ENCODE measurements around the gene ANKRD36.
"Not testable (repeated sequence)": the region's sequence is repeated elsewhere in the genome, so short reads cannot be mapped to it uniquely, and the experiment has no call there.

- not testable (repeated sequence) for TF ChIP-seq POLR2A, CTCF (IDR thresholded peaks at IDR 0.05)
Measured at GRCh38 chr2:97066030-97066429, 46.9 kb upstream of the ANKRD36 start.

Measured in testis (tissue), 2 donors.